ENCODE results near the gene UBE2Z.

DNA sequence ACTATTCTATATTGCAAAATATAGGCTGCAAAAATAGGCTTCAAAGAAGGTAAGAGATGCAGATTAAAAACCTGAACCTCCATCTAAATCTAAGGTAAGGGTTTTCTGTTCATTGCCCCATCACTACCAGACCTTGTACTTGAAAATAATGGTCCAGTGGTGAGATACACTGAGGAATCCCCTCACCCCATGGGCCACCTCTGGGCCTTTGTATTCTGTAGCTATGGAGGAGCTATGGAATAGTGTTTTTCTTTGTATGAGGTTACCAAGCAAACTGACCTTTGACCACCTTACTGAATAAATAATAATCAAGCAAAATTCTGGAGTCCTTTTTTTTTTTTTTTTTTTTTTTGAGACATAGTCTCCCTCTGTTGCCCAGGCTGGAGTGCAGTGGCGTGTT, 4.8 kb upstream of the UBE2Z start:
- TF ChIP-seq, protein P1, sequence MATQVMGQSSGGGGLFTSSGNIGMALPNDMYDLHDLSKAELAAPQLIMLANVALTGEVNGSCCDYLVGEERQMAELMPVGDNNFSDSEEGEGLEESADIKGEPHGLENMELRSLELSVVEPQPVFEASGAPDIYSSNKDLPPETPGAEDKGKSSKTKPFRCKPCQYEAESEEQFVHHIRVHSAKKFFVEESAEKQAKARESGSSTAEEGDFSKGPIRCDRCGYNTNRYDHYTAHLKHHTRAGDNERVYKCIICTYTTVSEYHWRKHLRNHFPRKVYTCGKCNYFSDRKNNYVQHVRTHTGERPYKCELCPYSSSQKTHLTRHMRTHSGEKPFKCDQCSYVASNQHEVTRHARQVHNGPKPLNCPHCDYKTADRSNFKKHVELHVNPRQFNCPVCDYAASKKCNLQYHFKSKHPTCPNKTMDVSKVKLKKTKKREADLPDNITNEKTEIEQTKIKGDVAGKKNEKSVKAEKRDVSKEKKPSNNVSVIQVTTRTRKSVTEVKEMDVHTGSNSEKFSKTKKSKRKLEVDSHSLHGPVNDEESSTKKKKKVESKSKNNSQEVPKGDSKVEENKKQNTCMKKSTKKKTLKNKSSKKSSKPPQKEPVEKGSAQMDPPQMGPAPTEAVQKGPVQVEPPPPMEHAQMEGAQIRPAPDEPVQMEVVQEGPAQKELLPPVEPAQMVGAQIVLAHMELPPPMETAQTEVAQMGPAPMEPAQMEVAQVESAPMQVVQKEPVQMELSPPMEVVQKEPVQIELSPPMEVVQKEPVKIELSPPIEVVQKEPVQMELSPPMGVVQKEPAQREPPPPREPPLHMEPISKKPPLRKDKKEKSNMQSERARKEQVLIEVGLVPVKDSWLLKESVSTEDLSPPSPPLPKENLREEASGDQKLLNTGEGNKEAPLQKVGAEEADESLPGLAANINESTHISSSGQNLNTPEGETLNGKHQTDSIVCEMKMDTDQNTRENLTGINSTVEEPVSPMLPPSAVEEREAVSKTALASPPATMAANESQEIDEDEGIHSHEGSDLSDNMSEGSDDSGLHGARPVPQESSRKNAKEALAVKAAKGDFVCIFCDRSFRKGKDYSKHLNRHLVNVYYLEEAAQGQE (IDR thresholded peaks at IDR 0.05; ENCODE audit: insufficient replicate concordance, low read depth), result no peak
- TF ChIP-seq, protein P2, sequence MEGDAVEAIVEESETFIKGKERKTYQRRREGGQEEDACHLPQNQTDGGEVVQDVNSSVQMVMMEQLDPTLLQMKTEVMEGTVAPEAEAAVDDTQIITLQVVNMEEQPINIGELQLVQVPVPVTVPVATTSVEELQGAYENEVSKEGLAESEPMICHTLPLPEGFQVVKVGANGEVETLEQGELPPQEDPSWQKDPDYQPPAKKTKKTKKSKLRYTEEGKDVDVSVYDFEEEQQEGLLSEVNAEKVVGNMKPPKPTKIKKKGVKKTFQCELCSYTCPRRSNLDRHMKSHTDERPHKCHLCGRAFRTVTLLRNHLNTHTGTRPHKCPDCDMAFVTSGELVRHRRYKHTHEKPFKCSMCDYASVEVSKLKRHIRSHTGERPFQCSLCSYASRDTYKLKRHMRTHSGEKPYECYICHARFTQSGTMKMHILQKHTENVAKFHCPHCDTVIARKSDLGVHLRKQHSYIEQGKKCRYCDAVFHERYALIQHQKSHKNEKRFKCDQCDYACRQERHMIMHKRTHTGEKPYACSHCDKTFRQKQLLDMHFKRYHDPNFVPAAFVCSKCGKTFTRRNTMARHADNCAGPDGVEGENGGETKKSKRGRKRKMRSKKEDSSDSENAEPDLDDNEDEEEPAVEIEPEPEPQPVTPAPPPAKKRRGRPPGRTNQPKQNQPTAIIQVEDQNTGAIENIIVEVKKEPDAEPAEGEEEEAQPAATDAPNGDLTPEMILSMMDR (IDR thresholded peaks at IDR 0.05; ENCODE audit: insufficient read depth, low read length), result no peak
- TF ChIP-seq GABPA (IDR thresholded peaks at IDR 0.05; ENCODE audit: low read depth), result no peak
